Neural crest cell (in vitro differentiated cells): Measurements from ENCODE around the gene MCCC2. TPM values are rescaled to one million over a fixed set of nuclear protein-coding genes. Genes with fewer than 3 reads are reported as not detected.
"Not testable (repeated sequence)": the region's sequence is repeated elsewhere in the genome, so short reads cannot be mapped to it uniquely, and the experiment has no call there.

Experiments used
- DNase-seq: peaks from one replicate; pipeline ENCODE4 v3.0.0; 2021; ENCODE audit warnings: low read depth, mixed read lengths, low spot score
- H3K27ac Mint-ChIP-seq: one replicate; pipeline ENCODE4 v1.8.0; 2021; ENCODE audit warnings: mild to moderate bottlenecking, mixed read lengths; ENCODE audit not compliant: unreplicated experiment
- H3K27me3 Mint-ChIP-seq: 2 replicates; pipeline ENCODE4 v1.8.0; 2021; ENCODE audit warnings: low read depth, mild to moderate bottlenecking, mixed read lengths
- H3K36me3 Mint-ChIP-seq: 2 replicates; pipeline ENCODE4 v1.8.0; 2021; ENCODE audit warnings: low read depth, mild to moderate bottlenecking, mixed read lengths
- H3K4me1 Mint-ChIP-seq: 2 replicates; pipeline ENCODE4 v1.8.0; 2021; ENCODE audit warnings: mixed read lengths
- H3K4me3 Mint-ChIP-seq: one replicate; pipeline ENCODE4 v1.8.0; 2021; ENCODE audit warnings: mild to moderate bottlenecking, mixed read lengths
- H3K9me3 Mint-ChIP-seq: 2 replicates; pipeline ENCODE4 v1.8.0; 2021; ENCODE audit warnings: mixed read lengths
- CTCF ChIP-seq: fragments of 200-600 bp; sonication (generic); conservative IDR thresholded peaks from 2 replicates; pipeline ENCODE4 v1.5.0; 2021; ENCODE audit warnings: antibody characterized with exemption, mild to moderate bottlenecking
- total RNA-seq: library from RNA; stranded (reverse); gene quantifications from 2 replicates; pipeline ENCODE4 v1.2.1, GENCODE V29; 2021

The MCCC2 gene
- total RNA-seq, 1 donor from 2014 or later, result 43.7 TPM

DNA sequence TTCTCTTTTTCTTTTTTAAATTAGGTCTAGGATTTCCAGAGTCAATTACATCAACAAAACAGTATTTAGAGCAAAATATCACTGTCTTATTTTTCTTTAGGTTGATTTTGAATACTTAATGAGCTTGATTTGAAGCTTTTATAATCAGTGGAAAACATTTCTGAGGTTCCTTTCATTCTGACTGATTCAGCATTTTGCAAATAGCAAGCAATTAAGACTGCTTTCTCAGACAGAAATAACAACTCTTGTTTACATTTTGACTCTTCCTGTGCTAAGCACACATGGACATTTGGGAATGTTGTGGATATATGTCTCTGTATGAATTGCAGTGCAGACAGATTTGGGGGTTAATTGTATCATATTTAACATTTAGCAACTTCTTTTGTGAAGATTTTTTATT lies 22.2 kb upstream of the MCCC2 start:
- Mint-ChIP-seq H3K27ac (no peak overlapping the region), H3K4me1 (peaks cover 17% of the 10 kb centered on the region), H3K27me3 (no peaks in the 10 kb centered on the region)

DNA sequence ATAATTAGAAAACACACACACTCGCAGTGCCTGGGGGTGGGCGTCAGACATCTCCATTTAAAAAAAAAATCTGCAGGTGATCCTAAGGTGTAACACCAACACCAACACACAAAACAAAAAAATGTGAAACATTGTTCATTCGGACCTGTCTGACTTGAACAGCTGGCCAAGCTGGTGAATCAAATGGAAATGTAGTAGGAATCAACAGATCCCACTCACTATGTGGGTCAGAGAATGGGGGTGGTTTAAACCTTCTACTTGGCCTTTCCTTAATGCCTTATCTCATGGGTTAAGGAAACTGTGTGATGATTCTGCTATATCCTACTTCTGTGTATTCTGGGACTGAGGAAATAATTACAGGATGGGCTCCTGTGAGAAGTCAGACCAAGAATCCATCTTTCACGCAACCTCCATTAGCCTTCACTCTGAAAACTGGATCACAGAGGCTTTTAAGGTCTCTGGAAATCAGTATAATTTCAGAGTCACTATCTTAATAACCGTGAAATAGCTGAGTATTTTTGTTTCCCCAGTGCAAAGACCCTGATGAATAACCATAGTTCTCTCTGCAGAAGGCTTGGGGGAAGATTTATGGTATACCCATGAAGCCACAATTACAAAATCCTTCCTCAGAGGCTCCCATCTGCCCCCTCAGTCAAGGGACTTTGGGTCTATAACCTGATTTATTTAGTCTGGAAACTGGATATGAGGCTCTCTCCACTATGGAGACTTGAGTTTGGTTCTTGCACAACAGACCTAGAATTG lies 17.2 kb upstream of the MCCC2 start:
- Mint-ChIP-seq H3K27me3 (no peaks in the 10 kb centered on the region), H3K4me3 (no peak overlapping the region), H3K4me1 (peaks cover 32% of the 10 kb centered on the region), H3K9me3 (no peaks in the 10 kb centered on the region), H3K36me3 (peaks cover 12% of the 10 kb centered on the region), H3K27ac (no peak overlapping the region)
- no peak for TF ChIP-seq CTCF
- no peak for DNase-seq

More for the DNA sequence above, 22.2 kb upstream of the MCCC2 start:
- Mint-ChIP-seq H3K9me3 (no peaks in the 10 kb centered on the region), H3K36me3 (peaks cover 15% of the 10 kb centered on the region), H3K4me3 (no peak overlapping the region)
- no peak for DNase-seq
- no peak for TF ChIP-seq CTCF

- not testable (repeated sequence) for H3K4me3 Mint-ChIP-seq, H3K27ac Mint-ChIP-seq, H3K27me3 Mint-ChIP-seq, H3K9me3 Mint-ChIP-seq, DNase-seq
- Mint-ChIP-seq H3K4me1 (peaks cover 19% of the 10 kb centered on the region), H3K36me3 (peaks cover 13% of the 10 kb centered on the region)
Observed at GRCh38 chr5:71571811-71572210, 15.3 kb upstream of the MCCC2 start.

DNA sequence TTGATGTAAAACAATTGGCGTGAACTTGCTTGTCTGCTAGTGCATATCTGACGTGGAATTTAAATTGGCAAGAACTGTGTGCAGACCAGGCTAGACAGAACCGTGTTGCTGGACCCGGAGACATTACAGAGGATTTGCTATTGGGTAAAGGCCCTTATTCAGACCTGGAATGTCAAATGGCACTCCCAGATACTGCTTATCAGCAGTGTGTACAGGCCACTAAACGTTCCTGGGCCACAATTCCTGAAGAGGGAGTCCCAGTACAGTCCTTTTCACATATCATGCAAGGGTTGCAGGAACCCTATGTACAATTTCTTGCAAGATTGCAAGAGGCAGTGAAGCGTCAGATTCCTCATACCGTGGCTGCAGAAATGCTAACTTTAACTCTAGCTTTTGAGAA lies 13.5 kb upstream of the MCCC2 start:
- no peak overlapping the region for H3K27ac Mint-ChIP-seq
- no peak for TF ChIP-seq CTCF
- H3K36me3 Mint-ChIP-seq, result peaks cover 23% of the 10 kb centered on the region
- H3K4me3 Mint-ChIP-seq, result no peak overlapping the region
- H3K4me1 Mint-ChIP-seq, result peaks cover 17% of the 10 kb centered on the region
- H3K9me3 Mint-ChIP-seq, result peaks cover 3% of the 10 kb centered on the region
- DNase-seq, result no peak
- no peaks in the 10 kb centered on the region for H3K27me3 Mint-ChIP-seq

GRCh38 chr5:71575588-71575987 lies 11.6 kb upstream of the MCCC2 start:
- not testable (repeated sequence) for H3K27me3 Mint-ChIP-seq, H3K4me3 Mint-ChIP-seq, DNase-seq, H3K9me3 Mint-ChIP-seq, H3K27ac Mint-ChIP-seq
- peaks cover 23% of the 10 kb centered on the region for H3K36me3 Mint-ChIP-seq
- H3K4me1 Mint-ChIP-seq, result peaks cover 17% of the 10 kb centered on the region

DNA sequence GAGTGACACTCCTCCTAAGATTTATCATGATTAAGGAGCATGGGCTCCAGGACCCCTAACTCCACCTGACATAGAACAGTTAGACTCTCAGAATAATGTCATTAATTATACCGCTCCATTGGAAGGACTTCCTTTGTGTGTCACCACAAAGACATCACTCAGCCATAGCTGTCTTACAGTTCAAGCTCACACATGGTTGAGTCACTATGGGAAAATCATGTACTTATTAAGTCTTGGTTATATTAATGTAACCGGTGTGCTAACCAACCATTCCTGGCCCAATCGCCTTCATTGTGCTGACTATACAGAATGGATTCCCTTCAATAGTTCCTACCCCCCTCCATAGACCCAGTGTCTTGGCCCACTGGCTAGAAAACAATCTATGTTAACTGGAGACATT lies 10.9 kb upstream of the MCCC2 start:
- TF ChIP-seq CTCF, result no peak
- Mint-ChIP-seq H3K27me3 (no peaks in the 10 kb centered on the region), H3K36me3 (peaks cover 23% of the 10 kb centered on the region), H3K9me3 (peaks cover 3% of the 10 kb centered on the region), H3K27ac (no peak overlapping the region), H3K4me3 (no peak overlapping the region), H3K4me1 (peaks cover 17% of the 10 kb centered on the region)
- DNase-seq, result no peak

GRCh38 chr5:71577839-71578238 lies 9.3 kb upstream of the MCCC2 start:
- Mint-ChIP-seq H3K36me3 (peaks cover 19% of the 10 kb centered on the region), H3K4me1 (peaks cover 11% of the 10 kb centered on the region)
- not testable (repeated sequence) for DNase-seq, H3K4me3 Mint-ChIP-seq, H3K27me3 Mint-ChIP-seq, H3K9me3 Mint-ChIP-seq, H3K27ac Mint-ChIP-seq
